ENCODE data around the gene FOXP1. TPM values are rescaled to one million over a fixed set of nuclear protein-coding genes. Genes with fewer than 3 reads are reported as not detected.

Gene FOXP1
- total RNA-seq, 2 experiments from 2014 or later, result 120 to 122 TPM

DNA sequence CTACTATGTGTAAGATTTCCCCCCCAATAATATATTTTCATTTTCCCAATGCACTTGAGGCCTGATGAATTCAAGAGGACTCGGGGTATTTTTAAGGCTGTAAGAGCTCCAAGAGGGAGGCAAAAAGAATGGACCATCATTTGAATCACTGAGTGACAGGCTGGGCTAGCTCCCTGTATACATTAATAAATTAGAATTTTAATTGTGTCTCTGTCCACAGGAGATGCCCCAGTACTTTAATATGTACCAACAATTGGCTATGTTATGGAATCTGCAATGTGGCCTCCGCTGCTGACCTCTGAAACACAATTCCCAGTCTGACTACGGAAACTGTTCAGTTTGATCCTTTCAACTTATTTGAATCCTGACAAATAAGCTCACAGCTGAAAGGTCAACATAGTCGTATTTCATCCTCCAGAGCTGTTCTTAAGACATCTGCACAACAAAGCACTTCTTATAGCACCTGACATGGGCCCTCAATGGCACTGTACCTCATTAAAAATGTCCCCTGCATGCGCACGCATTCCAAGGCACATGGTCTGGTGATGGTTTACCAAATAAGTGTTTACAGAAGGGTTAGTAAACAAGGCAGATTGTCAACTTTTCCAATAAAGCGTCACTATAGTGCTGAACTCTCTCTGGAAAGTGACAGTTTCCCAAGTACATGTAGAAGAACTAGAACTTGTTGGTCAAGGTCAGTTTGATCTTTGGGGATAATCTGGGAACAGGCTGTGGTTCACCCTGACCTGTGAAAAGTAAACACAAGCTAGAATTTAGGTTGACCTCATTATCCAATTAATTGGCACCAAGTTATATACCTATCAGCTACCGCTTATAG is 472.9 kb downstream of the FOXP1 start:
- ChIA-PET POLR2A (interaction anchor here (1.0 kb wide), 1 partner anchor 18 kb away, joined by 3 read pairs; no protein-coding TSS in a partner anchor), CTCF (interaction anchor here (1.5 kb wide), 1 partner anchor 8 kb away, joined by 3 read pairs; no protein-coding TSS in a partner anchor)
- DNase-seq, result no peak

GRCh38 chr3:71109977-71110285 is 473.6 kb downstream of the FOXP1 start:
- ChIA-PET POLR2A (no interaction called here), CTCF (interaction anchor here (1.5 kb wide), 1 partner anchor 8 kb away, joined by 3 read pairs; no protein-coding TSS in a partner anchor)
- no peak overlapping the region for H3K4me3 Mint-ChIP-seq
- H3K27ac Mint-ChIP-seq, result no peak overlapping the region
- peaks cover 66% of the 10 kb centered on the region for H3K36me3 Mint-ChIP-seq (ENCODE audit: low read depth)
- ATAC-seq (no peak), DNase-seq (no peak)
- no peaks in the 10 kb centered on the region for H3K9me3 Mint-ChIP-seq (ENCODE audit: insufficient read depth)
- H3K4me1 Mint-ChIP-seq (ENCODE audit: low read depth), result peaks cover 49% of the 10 kb centered on the region
- no peaks in the 10 kb centered on the region for H3K27me3 Mint-ChIP-seq (ENCODE audit: low read depth)

More for the DNA sequence above, 472.9 kb downstream of the FOXP1 start:
- no peaks in the 10 kb centered on the region for H3K27me3 Mint-ChIP-seq (ENCODE audit: low read depth)
- peaks cover 61% of the 10 kb centered on the region for H3K36me3 Mint-ChIP-seq (ENCODE audit: low read depth)
- ATAC-seq, result no peak
- H3K4me1 Mint-ChIP-seq (ENCODE audit: low read depth), result peaks cover 42% of the 10 kb centered on the region
- no peak overlapping the region for H3K4me3 Mint-ChIP-seq
- H3K27ac Mint-ChIP-seq, result peak overlapping the region; percentile 19
- no peaks in the 10 kb centered on the region for H3K9me3 Mint-ChIP-seq (ENCODE audit: insufficient read depth)

DNA sequence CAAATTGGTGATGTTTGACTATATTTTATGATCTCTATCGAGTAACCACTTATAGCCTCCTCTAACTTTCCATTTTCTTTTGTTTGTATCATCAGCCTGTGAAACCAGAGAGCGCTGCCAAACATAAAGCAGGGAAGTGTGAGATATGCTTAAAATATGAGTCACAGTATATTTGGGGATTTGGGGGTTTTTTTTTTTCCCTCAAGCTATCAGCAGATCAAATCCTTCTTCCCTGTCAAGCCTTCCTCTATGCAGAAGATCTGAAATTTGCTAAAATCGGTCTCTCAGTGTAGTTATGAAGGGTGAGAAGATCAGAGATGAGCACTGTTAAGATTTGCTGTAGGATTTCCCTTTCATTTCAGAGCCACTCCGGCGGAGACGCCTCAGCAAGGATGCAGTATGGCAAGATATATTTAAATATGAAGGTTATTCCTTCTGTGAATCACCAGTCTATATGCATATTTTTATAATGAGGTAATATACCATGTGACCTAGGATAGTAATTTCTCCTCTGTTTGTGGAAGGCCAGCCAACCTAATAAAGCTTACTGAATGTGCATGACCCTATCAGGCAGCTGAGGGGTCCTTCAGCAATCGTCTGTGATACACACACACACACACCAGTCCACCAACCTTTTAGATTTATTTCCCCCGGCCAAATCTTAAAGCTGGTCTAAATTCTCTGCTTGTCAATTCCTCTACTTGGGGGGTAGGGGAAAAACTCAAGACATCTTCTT is 474.1 kb downstream of the FOXP1 start:
- POLR2A ChIA-PET, result no interaction called here
- ATAC-seq (peak; percentile 20), DNase-seq (no peak)
- H3K36me3 Mint-ChIP-seq (ENCODE audit: low read depth), result peaks cover 65% of the 10 kb centered on the region
- H3K4me3 Mint-ChIP-seq, result no peak overlapping the region
- no peaks in the 10 kb centered on the region for H3K9me3 Mint-ChIP-seq (ENCODE audit: insufficient read depth)
- CTCF ChIA-PET, result interaction anchor here (1.5 kb wide), 1 partner anchor 9 kb away, joined by 3 read pairs; no protein-coding TSS in a partner anchor
- no peaks in the 10 kb centered on the region for H3K27me3 Mint-ChIP-seq (ENCODE audit: low read depth)
- H3K27ac Mint-ChIP-seq, result peak overlapping the region; percentile 2
- peaks cover 51% of the 10 kb centered on the region for H3K4me1 Mint-ChIP-seq (ENCODE audit: low read depth)

DNA sequence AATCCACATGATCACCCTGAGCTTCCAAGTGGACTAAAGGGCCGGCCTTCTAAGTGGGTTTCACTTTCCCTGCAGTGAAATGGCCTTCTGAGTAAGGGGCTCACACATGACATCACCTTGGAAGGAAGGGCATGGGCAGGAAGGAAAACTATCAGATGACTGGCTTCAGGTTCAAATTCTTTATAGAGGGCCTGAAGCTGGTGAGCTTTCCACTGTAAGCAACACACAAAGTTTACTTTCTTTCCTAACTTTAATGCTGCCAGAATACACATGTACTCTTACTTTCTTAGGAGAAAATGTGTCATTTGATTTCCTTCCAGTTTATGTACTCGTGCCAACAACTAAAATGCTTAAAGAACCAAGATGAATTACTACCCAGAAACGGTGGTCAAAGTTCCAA is 475.6 kb downstream of the FOXP1 start:
- H3K4me3 Mint-ChIP-seq, result no peak overlapping the region
- peaks cover 65% of the 10 kb centered on the region for H3K36me3 Mint-ChIP-seq (ENCODE audit: low read depth)
- CTCF ChIA-PET, result no interaction called here
- DNase-seq (no peak), ATAC-seq (no peak)
- peak overlapping the region; percentile 6 for H3K27ac Mint-ChIP-seq
- no peaks in the 10 kb centered on the region for H3K9me3 Mint-ChIP-seq (ENCODE audit: insufficient read depth)
- peaks cover 61% of the 10 kb centered on the region for H3K4me1 Mint-ChIP-seq (ENCODE audit: low read depth)
- POLR2A ChIA-PET, result interaction anchor here (0.7 kb wide), 1 partner anchor 17 kb away, joined by 3 read pairs; no protein-coding TSS in a partner anchor
- H3K27me3 Mint-ChIP-seq (ENCODE audit: low read depth), result no peaks in the 10 kb centered on the region

- ChIA-PET POLR2A (interaction anchor here (0.6 kb wide), 1 partner anchor 552 kb away, joined by 3 read pairs; no protein-coding TSS in a partner anchor), CTCF (no interaction called here)
- no peaks in the 10 kb centered on the region for H3K27me3 Mint-ChIP-seq (ENCODE audit: low read depth)
Measured at GRCh38 chr3:71104976-71105375, 478.6 kb downstream of the FOXP1 start.

DNA sequence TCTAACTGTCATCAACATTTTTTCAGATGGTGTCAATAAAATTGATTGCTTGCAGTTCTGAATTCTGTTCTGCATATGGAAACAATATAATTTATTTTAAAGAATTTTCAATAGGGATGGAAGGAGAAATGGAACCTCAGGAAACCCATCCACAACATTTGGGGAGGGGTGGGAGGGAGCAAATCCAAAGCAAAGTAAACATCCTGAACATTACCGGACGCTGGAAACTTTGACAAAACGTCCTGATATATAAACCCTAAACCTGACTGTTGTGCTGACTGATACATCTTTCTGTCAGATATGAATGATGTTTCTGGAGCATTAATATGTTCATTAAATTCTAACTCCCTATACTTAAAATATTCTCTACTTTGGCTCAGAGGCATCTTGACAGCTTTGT is 479.0 kb downstream of the FOXP1 start:
- Mint-ChIP-seq H3K27ac (no peak overlapping the region), H3K4me3 (no peak overlapping the region), H3K4me1 (ENCODE audit: low read depth) (peaks cover 74% of the 10 kb centered on the region), H3K27me3 (ENCODE audit: low read depth) (no peaks in the 10 kb centered on the region), H3K36me3 (ENCODE audit: low read depth) (peaks cover 51% of the 10 kb centered on the region), H3K9me3 (ENCODE audit: insufficient read depth) (no peaks in the 10 kb centered on the region)
- no peak for ATAC-seq
- ChIA-PET POLR2A (interaction anchor here (0.6 kb wide), 1 partner anchor 551 kb away, joined by 3 read pairs; no protein-coding TSS in a partner anchor), CTCF (no interaction called here)
- DNase-seq, result no peak

More at GRCh38 chr3:71104976-71105375, 478.6 kb downstream of the FOXP1 start:
- Mint-ChIP-seq H3K9me3 (ENCODE audit: insufficient read depth) (no peaks in the 10 kb centered on the region), H3K36me3 (ENCODE audit: low read depth) (peaks cover 51% of the 10 kb centered on the region), H3K27ac (no peak overlapping the region), H3K4me3 (no peak overlapping the region), H3K4me1 (ENCODE audit: low read depth) (peaks cover 74% of the 10 kb centered on the region)
- no peak for ATAC-seq
- no peak for DNase-seq

DNA sequence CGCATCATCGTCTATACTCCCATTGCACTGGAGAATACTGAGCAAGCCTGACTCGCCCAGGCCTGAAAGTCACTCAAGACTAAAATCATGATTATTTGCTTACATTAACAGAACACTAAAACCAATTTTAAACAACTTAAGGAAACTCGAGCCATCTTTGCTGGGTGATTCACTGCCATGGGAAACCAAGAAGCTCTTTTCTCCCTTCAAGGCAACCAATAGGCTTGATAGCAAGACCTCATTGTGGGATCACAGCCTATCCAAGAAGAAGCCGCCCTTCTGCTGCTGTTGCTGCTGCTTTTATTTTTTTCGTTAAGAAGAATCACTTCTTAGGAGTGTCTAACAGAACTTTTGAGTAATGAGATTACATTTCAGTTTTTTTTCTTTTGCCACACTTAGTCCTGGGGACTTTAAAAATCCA is 479.4 kb downstream of the FOXP1 start:
- Mint-ChIP-seq H3K27me3 (ENCODE audit: low read depth) (no peaks in the 10 kb centered on the region), H3K9me3 (ENCODE audit: insufficient read depth) (no peaks in the 10 kb centered on the region), H3K4me1 (ENCODE audit: low read depth) (peaks cover 73% of the 10 kb centered on the region), H3K27ac (no peak overlapping the region), H3K36me3 (ENCODE audit: low read depth) (peaks cover 50% of the 10 kb centered on the region), H3K4me3 (no peak overlapping the region)
- DNase-seq (no peak), ATAC-seq (no peak)
- ChIA-PET CTCF (no interaction called here), POLR2A (no interaction called here)

DNA sequence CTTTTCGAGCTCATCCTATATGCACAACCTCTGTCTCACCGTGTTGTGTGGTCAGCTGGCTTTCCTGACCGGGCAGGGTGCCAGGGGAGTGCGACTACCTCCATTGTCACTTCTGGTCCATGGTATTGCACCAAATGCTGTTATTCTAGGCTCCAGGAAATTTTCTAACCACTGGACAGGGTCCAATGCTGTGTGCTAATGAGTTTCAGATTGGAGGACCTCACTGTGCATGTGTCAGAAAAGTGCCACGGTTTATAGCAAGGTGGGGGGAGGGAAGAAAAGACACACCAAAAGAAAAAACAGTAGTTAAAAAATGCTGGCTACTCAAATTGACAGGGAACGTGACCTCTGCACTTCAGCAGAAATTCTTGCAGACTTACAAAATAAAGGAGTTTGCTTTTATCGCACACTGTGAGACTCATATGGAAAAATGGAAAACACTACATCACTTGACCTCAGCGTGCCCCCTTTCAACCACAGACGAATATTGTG is 480.1 kb downstream of the FOXP1 start:
- Mint-ChIP-seq H3K9me3 (ENCODE audit: insufficient read depth) (no peaks in the 10 kb centered on the region), H3K27ac (peak overlapping the region; percentile 34), H3K4me1 (ENCODE audit: low read depth) (peaks cover 68% of the 10 kb centered on the region), H3K27me3 (ENCODE audit: low read depth) (no peaks in the 10 kb centered on the region), H3K4me3 (no peak overlapping the region), H3K36me3 (ENCODE audit: low read depth) (peaks cover 44% of the 10 kb centered on the region)
- CTCF ChIA-PET, result no interaction called here
- POLR2A ChIA-PET, result interaction anchor here (1.2 kb wide), 1 partner anchor 77 kb away, joined by 3 read pairs; no protein-coding TSS in a partner anchor
- DNase-seq, result no peak
- no peak for ATAC-seq

GRCh38 chr3:71102111-71102983 is 481.2 kb downstream of the FOXP1 start:
- H3K4me1 Mint-ChIP-seq (ENCODE audit: low read depth), result peaks cover 65% of the 10 kb centered on the region
- CTCF ChIA-PET, result interaction anchor here (0.9 to 1.1 kb wide), 2 partner anchors 29 to 215 kb away, joined by 3 to 4 read pairs; no protein-coding TSS in a partner anchor
- POLR2A ChIA-PET, result interaction anchor here (1.2 kb wide), 1 partner anchor 76 kb away, joined by 3 read pairs; no protein-coding TSS in a partner anchor
- no peak for DNase-seq
- H3K27me3 Mint-ChIP-seq (ENCODE audit: low read depth), result no peaks in the 10 kb centered on the region
- no peak overlapping the region for H3K4me3 Mint-ChIP-seq
- peaks cover 41% of the 10 kb centered on the region for H3K36me3 Mint-ChIP-seq (ENCODE audit: low read depth)
- H3K9me3 Mint-ChIP-seq (ENCODE audit: insufficient read depth), result no peaks in the 10 kb centered on the region
- no peak overlapping the region for H3K27ac Mint-ChIP-seq
- no peak for ATAC-seq

GRCh38 chr3:71101626-71102025 is 481.9 kb downstream of the FOXP1 start:
- peaks cover 48% of the 10 kb centered on the region for H3K36me3 Mint-ChIP-seq (ENCODE audit: low read depth)
- H3K4me1 Mint-ChIP-seq (ENCODE audit: low read depth), result peaks cover 71% of the 10 kb centered on the region
- no peaks in the 10 kb centered on the region for H3K9me3 Mint-ChIP-seq (ENCODE audit: insufficient read depth)
- H3K4me3 Mint-ChIP-seq, result no peak overlapping the region
- ATAC-seq, result no peak
- ChIA-PET CTCF (interaction anchor here (0.9 to 1.1 kb wide), 2 partner anchors 30 to 216 kb away, joined by 3 to 4 read pairs; no protein-coding TSS in a partner anchor), POLR2A (no interaction called here)
- no peak overlapping the region for H3K27ac Mint-ChIP-seq
- no peak for DNase-seq
- H3K27me3 Mint-ChIP-seq (ENCODE audit: low read depth), result no peaks in the 10 kb centered on the region

DNA sequence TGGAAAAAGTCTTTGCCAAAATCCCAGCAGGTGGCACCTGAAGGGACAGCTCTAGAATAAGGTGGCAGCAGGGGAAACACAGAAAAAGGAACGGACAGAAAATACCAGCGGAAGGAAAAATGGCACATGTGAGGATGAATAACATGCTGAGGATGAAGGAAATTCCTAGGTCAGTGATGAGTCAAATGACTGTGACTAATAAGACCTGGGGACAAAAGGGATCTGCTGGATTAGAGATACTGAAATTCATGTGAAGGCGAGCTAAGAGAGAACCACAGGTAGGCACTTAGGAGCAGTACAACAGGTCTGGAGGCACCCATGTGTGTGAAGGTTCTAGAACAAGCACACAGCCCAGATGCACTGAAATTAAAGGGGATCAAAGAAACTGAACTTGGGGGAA is 482.5 kb downstream of the FOXP1 start:
- H3K9me3 Mint-ChIP-seq (ENCODE audit: insufficient read depth), result no peaks in the 10 kb centered on the region
- no peak overlapping the region for H3K4me3 Mint-ChIP-seq
- DNase-seq (no peak), ATAC-seq (no peak)
- POLR2A ChIA-PET, result no interaction called here
- H3K27ac Mint-ChIP-seq, result peak overlapping the region; percentile 16
- H3K4me1 Mint-ChIP-seq (ENCODE audit: low read depth), result peaks cover 76% of the 10 kb centered on the region
- CTCF ChIA-PET, result interaction anchor here (0.9 to 1.0 kb wide), 2 partner anchors 10 to 217 kb away, joined by 4 read pairs; no protein-coding TSS in a partner anchor
- no peaks in the 10 kb centered on the region for H3K27me3 Mint-ChIP-seq (ENCODE audit: low read depth)
- H3K36me3 Mint-ChIP-seq (ENCODE audit: low read depth), result peaks cover 51% of the 10 kb centered on the region
